Activated naive CD4-positive, alpha-beta T cell treated with anti-CD3 and anti-CD28 coated beads for 36 hours (primary cell): ENCODE data around the gene EEF1AKMT2. TPM values are rescaled to one million over a fixed set of nuclear protein-coding genes. Genes with fewer than 3 reads are reported as not detected.
"Not testable (repeated sequence)": the region's sequence is repeated elsewhere in the genome, so short reads cannot be mapped to it uniquely, and the experiment has no call there.

Source experiments
- CTCF ChIA-PET: fragments of 350-600 bp; sonication (Branson Sonifier 250); formaldehyde crosslinking; loops from one replicate; lab custom pipeline; 2021; ENCODE audit warnings: antibody characterized with exemption; lab: Charles Lee
- DNase-seq: peaks from one replicate; pipeline ENCODE4 v3.0.0-alpha.2; 2020
- H3K27ac Mint-ChIP-seq: one replicate; pipeline ENCODE4 v1.8.0; 2021; ENCODE audit warnings: mild to moderate bottlenecking, mixed read lengths
- H3K27me3 Mint-ChIP-seq: one replicate; pipeline ENCODE4 v1.8.0; 2021; ENCODE audit warnings: low read depth, mixed read lengths
- H3K36me3 Mint-ChIP-seq: one replicate; pipeline ENCODE4 v1.8.0; 2021; ENCODE audit warnings: low read depth, mixed read lengths
- H3K4me1 Mint-ChIP-seq: one replicate; pipeline ENCODE4 v1.8.0; 2021; ENCODE audit warnings: low read depth, mixed read lengths
- H3K4me3 Mint-ChIP-seq: one replicate; pipeline ENCODE4 v1.8.0; 2021; ENCODE audit warnings: mild to moderate bottlenecking, moderate library complexity, mixed read lengths
- H3K9me3 Mint-ChIP-seq: one replicate; pipeline ENCODE4 v1.8.0; 2021; ENCODE audit warnings: mixed read lengths
- intact Hi-C: fragments of 100-400 bp; cut with micrococcal nuclease; formaldehyde crosslinking; loops from one replicate; pipeline ENCODE4 v1.15.1; 2023
- total RNA-seq, 2 experiments: library from RNA; stranded (reverse); gene quantifications; one replicate each; pipeline ENCODE4 v1.2.3, GENCODE V29; 2021

EEF1AKMT2 gene
- total RNA-seq, result 10 to 100 TPM; 22.5 to 25.5 TPM

DNA sequence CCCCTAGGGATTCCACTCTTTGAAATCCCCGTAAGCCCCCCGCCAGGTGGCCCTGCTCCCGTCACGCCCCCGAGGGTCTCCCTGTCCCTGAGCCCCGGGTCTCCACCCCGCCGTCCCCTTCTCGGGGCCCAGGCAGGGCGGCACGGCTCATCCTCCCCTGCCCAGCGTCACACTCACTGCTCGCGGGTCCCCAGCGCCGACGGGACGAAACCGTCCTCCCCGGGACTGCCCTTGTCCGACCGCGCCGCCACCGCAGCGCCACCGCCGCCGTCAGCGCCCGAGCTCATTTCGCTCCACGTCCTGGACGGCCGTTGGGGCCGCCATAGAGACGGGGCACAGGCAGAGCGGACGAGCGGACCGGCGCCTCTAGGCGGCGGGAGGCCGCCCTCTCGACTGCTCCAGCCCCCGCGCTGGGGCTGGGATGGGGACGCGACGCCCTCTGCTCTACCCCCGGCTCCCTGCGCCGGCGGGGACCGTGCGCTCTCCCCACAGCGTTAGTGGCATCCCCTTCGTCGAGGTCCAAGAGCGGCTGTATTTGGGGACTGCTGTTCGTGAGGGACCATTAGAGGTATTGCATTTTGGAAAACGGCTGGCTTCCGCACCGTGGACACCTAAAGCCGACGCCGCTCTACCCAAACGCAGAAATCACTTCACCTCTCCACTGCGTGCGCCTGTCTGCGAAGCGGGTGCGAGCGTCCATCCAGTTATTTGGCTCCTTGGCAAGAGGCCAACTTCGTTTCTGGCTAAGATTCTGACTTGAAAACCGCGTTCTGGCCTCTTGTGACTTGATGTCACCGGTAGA lies at the start of gene EEF1AKMT2:
TSS of gene EEF1AKMT2 (minus strand) at position 341 of the 802 bp plus-strand sequence. CDS start at position 287, 54 bp downstream.
- H3K27me3 Mint-ChIP-seq, result no peaks in the 10 kb centered on the region
- H3K4me3 Mint-ChIP-seq, result peak within 1 kb of the TSS; percentile 84
- CTCF ChIA-PET, result interaction anchor here (0.7 to 0.8 kb wide), 2 partner anchors 10 to 89 kb away, joined by 3 read pairs; partner anchors contain the start of gene ABRAXAS2
- peaks cover 18% of the 10 kb centered on the region for H3K4me1 Mint-ChIP-seq
- no peaks in the 10 kb centered on the region for H3K9me3 Mint-ChIP-seq
- H3K36me3 Mint-ChIP-seq, result peaks cover 7% of the 10 kb centered on the region
- intact Hi-C loops, result loop anchor here (1.0 to 2.0 kb wide), 3 partner anchors 10 to 73 kb away; partner anchors contain the start of genes ABRAXAS2 and FAM53B
- H3K27ac Mint-ChIP-seq, result peak within 1 kb of the TSS; percentile 93
- peak; percentile 79 for DNase-seq

DNA sequence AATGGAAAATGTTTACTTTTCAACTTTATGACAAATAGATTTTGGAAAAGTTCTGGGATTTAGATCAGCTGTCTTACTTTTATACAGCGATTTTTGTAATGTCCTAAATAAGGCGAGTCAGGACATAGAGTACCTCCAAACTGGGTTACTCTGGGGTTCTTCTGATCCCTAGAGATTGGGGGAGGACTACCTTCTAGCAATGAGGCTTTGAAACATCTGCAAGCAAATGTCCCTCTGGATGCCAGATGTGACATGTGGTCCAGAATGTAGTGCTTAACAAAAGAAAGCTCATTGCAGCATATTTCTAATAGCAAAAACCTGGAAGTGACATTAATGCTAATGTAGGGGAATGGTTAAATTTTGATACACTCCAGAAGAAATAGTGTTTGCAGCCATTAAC lies 46.0 kb upstream of the EEF1AKMT2 start:
- Mint-ChIP-seq H3K4me1 (no peaks in the 10 kb centered on the region), H3K9me3 (no peaks in the 10 kb centered on the region), H3K36me3 (peaks cover 7% of the 10 kb centered on the region), H3K27me3 (no peaks in the 10 kb centered on the region), H3K4me3 (no peak overlapping the region), H3K27ac (no peak overlapping the region)
- CTCF ChIA-PET, result no interaction called here
- no peak for DNase-seq
- intact Hi-C loops, result no loop called here

DNA sequence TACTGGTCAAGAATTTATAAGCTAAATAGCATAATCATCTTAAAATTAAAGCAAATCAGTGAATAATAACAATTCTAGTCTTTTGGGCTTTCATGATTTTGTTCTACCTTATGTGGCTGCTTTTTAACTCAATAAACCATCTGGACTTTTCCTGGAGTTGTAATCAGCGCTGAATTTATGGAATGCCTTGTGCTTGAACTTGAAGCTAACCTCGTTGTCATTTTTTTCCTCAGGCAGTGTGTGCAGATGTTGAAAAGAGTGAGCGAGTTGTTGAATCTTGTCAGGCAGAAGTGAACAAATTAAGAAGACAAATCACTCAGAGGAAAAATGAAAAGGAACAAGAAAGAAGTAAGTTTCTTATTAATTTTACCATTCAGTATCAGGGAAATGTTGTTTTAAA lies 39.4 kb upstream of the EEF1AKMT2 start:
- H3K27ac Mint-ChIP-seq, result no peak overlapping the region
- intact Hi-C loops, result no loop called here
- no peaks in the 10 kb centered on the region for H3K27me3 Mint-ChIP-seq
- peaks cover 32% of the 10 kb centered on the region for H3K36me3 Mint-ChIP-seq
- H3K4me1 Mint-ChIP-seq, result no peaks in the 10 kb centered on the region
- no peak for DNase-seq
- CTCF ChIA-PET, result no interaction called here
- no peaks in the 10 kb centered on the region for H3K9me3 Mint-ChIP-seq
- no peak overlapping the region for H3K4me3 Mint-ChIP-seq

DNA sequence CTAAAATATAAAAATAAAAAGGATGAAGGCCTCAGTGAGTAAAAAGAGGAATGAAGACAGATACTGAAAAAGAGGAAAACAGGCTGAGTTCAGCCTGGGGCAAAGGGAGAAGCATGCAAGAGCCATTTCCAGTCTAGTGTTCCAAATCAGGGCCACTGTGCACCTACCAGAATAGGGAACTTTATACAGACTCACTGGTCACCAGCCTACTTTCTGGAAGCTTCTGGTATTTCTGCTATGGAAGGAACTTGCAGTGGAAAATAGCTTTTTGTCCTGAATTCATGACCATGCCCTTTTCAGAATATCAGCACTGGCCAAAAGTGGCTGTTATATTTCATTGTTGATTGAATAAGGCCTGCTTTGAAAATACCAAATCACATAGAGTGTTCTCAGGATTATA lies 38.8 kb upstream of the EEF1AKMT2 start:
- Mint-ChIP-seq H3K4me3 (no peak overlapping the region), H3K27ac (no peak overlapping the region), H3K9me3 (no peaks in the 10 kb centered on the region), H3K27me3 (no peaks in the 10 kb centered on the region), H3K36me3 (peaks cover 31% of the 10 kb centered on the region), H3K4me1 (no peaks in the 10 kb centered on the region)
- intact Hi-C loops, result no loop called here
- CTCF ChIA-PET, result interaction anchor here (1.1 to 1.9 kb wide), 2 partner anchors 43 to 300 kb away, joined by 3 to 11 read pairs; no protein-coding TSS in a partner anchor
- DNase-seq, result no peak

DNA sequence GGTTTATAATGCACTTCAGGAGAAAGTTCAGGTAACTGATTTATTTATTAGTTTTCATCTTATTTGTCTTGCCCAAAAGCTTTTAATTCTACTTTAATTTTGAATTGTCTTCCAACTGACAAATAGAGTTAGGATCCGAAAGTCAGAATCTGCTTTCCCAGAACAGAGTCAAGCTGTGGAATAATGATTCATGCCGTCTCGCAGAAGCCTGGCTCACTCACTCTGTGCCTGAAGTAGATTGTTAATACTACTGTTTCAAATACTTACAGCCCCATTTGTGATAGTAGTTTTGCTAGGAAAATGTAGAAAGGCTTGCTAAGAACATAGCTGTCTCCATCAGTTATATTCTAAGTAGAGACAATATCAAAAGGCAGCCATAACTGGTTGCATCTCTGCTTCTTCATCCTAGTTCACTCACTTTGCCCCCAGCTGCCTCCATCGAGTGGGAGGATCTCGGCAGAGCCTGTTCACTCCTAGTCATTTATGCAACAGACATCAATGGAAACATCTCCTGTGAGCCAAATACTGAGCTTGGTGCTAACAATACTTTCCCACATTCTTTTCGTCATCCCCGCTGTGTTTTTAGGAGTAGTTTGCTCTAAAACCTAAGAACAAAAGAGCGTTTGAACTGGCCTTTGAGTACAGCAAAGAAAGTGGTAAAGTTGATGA lies 37.9 kb upstream of the EEF1AKMT2 start:
- DNase-seq, result no peak
- H3K27ac Mint-ChIP-seq, result no peak overlapping the region
- intact Hi-C loops, result no loop called here
- H3K9me3 Mint-ChIP-seq, result no peaks in the 10 kb centered on the region
- no peaks in the 10 kb centered on the region for H3K27me3 Mint-ChIP-seq
- H3K4me3 Mint-ChIP-seq, result no peak overlapping the region
- no peaks in the 10 kb centered on the region for H3K4me1 Mint-ChIP-seq
- H3K36me3 Mint-ChIP-seq, result peaks cover 28% of the 10 kb centered on the region
- CTCF ChIA-PET, result interaction anchor here (0.9 to 1.9 kb wide), 3 partner anchors 44 to 299 kb away, joined by 3 to 11 read pairs (median 3); no protein-coding TSS in a partner anchor

DNA sequence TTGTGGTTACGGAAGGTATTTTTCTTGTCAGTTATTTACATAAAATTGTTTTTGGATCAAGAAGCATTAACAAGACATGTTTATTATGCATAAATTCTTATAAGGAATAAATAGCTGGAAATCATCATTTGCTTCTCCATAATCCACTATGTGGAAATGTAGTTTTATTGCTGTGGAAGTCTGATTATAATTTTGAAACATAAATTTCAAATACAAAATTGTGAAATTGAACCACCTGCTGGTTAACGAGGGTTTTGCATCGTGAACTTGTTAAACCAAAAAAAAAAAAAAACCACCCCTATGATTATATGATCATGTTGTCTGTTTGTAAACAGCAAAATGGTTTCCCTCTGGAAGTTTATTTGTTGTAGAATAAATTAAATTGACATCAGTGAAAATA lies 35.8 kb upstream of the EEF1AKMT2 start:
- H3K4me1 Mint-ChIP-seq, result no peaks in the 10 kb centered on the region
- H3K27me3 Mint-ChIP-seq, result no peaks in the 10 kb centered on the region
- intact Hi-C loops, result loop anchor here (1.0 kb wide), 2 partner anchors 195 to 297 kb away; no protein-coding TSS in a partner anchor
- peaks cover 27% of the 10 kb centered on the region for H3K36me3 Mint-ChIP-seq
- CTCF ChIA-PET, result interaction anchor here (0.6 to 2.6 kb wide), 13 partner anchors 12 to 301 kb away, joined by 3 to 9 read pairs (median 4); no protein-coding TSS in a partner anchor
- no peak overlapping the region for H3K27ac Mint-ChIP-seq
- no peaks in the 10 kb centered on the region for H3K9me3 Mint-ChIP-seq
- H3K4me3 Mint-ChIP-seq, result no peak overlapping the region
- DNase-seq, result peak; percentile 29

DNA sequence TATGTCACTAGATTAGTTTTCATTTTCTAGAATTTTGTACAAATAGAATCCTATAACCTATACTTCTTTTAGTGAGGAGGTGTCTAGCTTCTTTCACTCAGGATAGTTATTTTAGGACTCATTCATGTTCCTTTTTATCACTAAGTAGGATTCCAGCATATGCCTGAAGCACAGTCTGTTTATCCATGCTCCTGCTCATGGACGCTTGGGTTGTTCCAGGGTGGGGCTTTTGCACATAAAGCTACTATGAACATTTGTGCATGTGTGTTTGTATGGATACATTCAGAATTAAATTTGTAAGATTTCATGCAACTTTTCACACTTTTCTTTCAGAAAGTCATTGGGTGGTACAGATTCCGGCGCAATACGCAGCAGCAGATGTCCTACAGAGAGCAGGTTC lies 34.6 kb upstream of the EEF1AKMT2 start:
- CTCF ChIA-PET, result interaction anchor here (0.7 to 2.6 kb wide), 14 partner anchors 10 to 388 kb away, joined by 3 to 9 read pairs (median 4); no protein-coding TSS in a partner anchor
- intact Hi-C loops, result no loop called here
- no peak overlapping the region for H3K27ac Mint-ChIP-seq
- no peaks in the 10 kb centered on the region for H3K4me1 Mint-ChIP-seq
- peaks cover 28% of the 10 kb centered on the region for H3K36me3 Mint-ChIP-seq
- H3K9me3 Mint-ChIP-seq, result no peaks in the 10 kb centered on the region
- DNase-seq, result no peak
- no peak overlapping the region for H3K4me3 Mint-ChIP-seq
- H3K27me3 Mint-ChIP-seq, result no peaks in the 10 kb centered on the region

DNA sequence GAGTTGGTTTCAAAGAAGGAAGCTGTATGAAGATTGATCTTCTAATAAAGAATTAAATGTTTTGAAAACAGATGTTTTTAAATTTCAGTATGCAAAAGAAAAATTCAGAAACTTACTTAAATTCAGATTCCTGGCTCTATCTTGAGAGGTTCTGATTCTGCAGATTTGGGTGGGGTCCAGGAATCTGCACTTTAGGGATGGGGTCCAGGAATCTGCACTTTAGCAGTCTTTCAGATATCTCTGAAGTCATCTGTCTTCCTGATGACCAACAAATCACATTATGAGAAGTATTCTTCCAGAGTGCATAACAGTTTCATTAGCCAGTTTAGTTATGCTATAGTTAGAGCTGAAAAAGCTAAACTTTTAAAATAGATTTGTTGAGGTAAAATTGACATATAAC lies 34.0 kb upstream of the EEF1AKMT2 start:
- intact Hi-C loops, result no loop called here
- H3K36me3 Mint-ChIP-seq, result peaks cover 26% of the 10 kb centered on the region
- H3K4me3 Mint-ChIP-seq, result no peak overlapping the region
- DNase-seq, result no peak
- H3K27ac Mint-ChIP-seq, result no peak overlapping the region
- H3K27me3 Mint-ChIP-seq, result no peaks in the 10 kb centered on the region
- no peaks in the 10 kb centered on the region for H3K4me1 Mint-ChIP-seq
- no peaks in the 10 kb centered on the region for H3K9me3 Mint-ChIP-seq
- CTCF ChIA-PET, result interaction anchor here (1.3 to 2.6 kb wide), 5 partner anchors 22 to 299 kb away, joined by 4 to 8 read pairs (median 6); no protein-coding TSS in a partner anchor

DNA sequence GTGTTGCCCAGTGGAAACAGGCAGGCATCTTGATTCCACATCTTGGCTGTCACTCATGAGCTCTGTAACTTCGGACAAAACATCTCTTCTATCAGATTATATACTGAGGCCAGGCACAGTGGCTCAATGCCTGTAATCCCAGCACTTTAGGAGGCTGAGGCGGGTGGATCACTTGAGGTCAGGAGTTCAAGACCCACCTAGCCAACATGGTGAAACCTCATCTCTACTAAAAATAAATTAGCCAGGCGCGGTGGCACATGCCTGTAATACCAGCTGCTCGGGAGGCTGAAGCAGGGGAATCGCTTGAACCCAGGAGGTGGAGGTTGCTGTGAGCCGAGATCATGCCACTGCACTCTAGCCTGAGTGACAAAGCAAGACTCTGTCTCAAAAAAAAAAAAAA lies 33.2 kb upstream of the EEF1AKMT2 start:
- CTCF ChIA-PET, result interaction anchor here (1.2 kb wide), 1 partner anchor 291 kb away, joined by 3 read pairs; no protein-coding TSS in a partner anchor
- DNase-seq, H3K27me3 Mint-ChIP-seq, H3K9me3 Mint-ChIP-seq, H3K4me1 Mint-ChIP-seq, intact Hi-C loops, H3K4me3 Mint-ChIP-seq, H3K27ac Mint-ChIP-seq: not testable (repeated sequence)
- H3K36me3 Mint-ChIP-seq, result peaks cover 25% of the 10 kb centered on the region

DNA sequence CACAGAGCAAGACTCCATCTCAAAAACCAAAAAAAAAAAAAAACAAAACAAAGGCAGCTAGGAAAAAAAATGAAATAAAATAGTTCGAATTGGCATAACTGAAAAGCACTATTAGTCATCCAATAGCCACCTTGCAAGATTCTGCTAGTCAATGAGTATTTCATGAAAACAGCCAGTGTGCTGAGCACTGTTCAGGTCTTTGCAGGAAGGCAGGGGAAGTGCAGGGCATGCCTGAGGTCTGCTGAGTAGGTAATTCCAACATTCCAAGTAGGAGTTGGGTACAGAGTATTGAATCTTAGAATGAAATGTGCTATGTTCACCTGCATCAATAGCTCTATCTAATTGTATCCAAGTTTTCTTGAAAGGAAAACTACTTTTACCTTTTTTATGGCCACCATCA lies 32.8 kb upstream of the EEF1AKMT2 start:
- Mint-ChIP-seq H3K36me3 (peaks cover 21% of the 10 kb centered on the region), H3K4me1 (no peaks in the 10 kb centered on the region), H3K4me3 (no peak overlapping the region), H3K27me3 (no peaks in the 10 kb centered on the region), H3K27ac (no peak overlapping the region), H3K9me3 (no peaks in the 10 kb centered on the region)
- intact Hi-C loops, result no loop called here
- CTCF ChIA-PET, result interaction anchor here (1.2 kb wide), 1 partner anchor 291 kb away, joined by 3 read pairs; no protein-coding TSS in a partner anchor
- no peak for DNase-seq

DNA sequence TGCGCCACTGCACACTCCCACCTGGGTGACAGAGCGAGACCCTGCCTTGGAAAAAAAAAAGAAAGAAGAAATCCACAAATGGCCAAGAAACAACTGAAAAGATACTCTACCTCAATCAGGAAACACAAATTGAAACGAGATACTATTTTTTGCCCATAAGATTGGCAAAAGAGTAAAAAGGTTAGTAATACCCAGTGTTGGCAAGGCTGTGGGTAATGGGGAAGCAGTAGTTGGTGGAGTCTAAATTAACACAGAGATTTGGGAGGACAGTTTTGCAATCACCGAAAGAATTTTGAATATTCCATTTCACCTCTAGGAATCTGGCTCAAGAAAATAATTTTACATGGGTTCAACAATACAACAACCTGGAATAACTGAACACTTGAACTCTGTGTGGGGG lies 29.8 kb upstream of the EEF1AKMT2 start:
- no peak overlapping the region for H3K27ac Mint-ChIP-seq
- H3K27me3 Mint-ChIP-seq, result no peaks in the 10 kb centered on the region
- no peaks in the 10 kb centered on the region for H3K9me3 Mint-ChIP-seq
- H3K36me3 Mint-ChIP-seq, result peaks cover 18% of the 10 kb centered on the region
- H3K4me3 Mint-ChIP-seq, result no peak overlapping the region
- no peak for DNase-seq
- intact Hi-C loops, result no loop called here
- H3K4me1 Mint-ChIP-seq, result no peaks in the 10 kb centered on the region
- CTCF ChIA-PET, result no interaction called here

DNA sequence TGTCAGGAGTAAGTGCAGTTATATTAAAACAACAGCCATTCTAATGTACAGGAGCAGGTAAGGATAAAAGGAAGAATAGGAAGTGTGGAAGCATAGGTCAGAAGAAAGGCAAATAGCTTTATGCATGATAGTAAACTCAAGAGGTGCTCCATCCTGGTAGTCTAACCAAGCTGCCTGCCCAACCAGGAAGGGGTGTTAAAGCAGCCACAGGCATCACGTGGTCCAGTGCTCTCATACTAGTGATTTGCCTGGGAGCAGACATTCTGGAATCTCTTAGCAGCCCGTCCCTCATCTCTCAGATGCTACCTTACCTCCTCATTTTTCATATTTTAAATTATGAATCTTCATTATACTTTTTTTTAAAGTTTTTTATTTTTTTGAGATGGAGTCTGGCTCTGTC lies 28.4 kb upstream of the EEF1AKMT2 start:
- no peaks in the 10 kb centered on the region for H3K9me3 Mint-ChIP-seq
- CTCF ChIA-PET, result no interaction called here
- H3K4me1 Mint-ChIP-seq, result no peaks in the 10 kb centered on the region
- H3K36me3 Mint-ChIP-seq, result peaks cover 19% of the 10 kb centered on the region
- H3K27me3 Mint-ChIP-seq, result no peaks in the 10 kb centered on the region
- intact Hi-C loops, result no loop called here
- no peak for DNase-seq
- no peak overlapping the region for H3K27ac Mint-ChIP-seq
- no peak overlapping the region for H3K4me3 Mint-ChIP-seq
